ENCODE measurements around the gene ZNF594. TPM values are rescaled to one million over a fixed set of nuclear protein-coding genes. Genes with fewer than 3 reads are reported as not detected.

The ZNF594 gene
- total RNA-seq, 2 donors from 2014 or later = 3.7 to 4.0 TPM

- no peak for DNase-seq
- Histone ChIP-seq H3K27me3 (no peaks in the 10 kb centered on the region), H3K9me3 (no peaks in the 10 kb centered on the region), H3K4me1 (no peaks in the 10 kb centered on the region), H3K4me3 (no peak overlapping the region), H3K27ac (no peak overlapping the region), H3K36me3 (no peaks in the 10 kb centered on the region), H3K9ac (ENCODE audit: low read depth in 2 of 2, low read length in 2 of 2) (no peak overlapping the region)
- TF ChIP-seq CTCF (IDR thresholded peaks at IDR 0.05) = no peak
- intact Hi-C loops (cut with DNase I) = no loop called here
Measured at GRCh38 chr17:5203908-5204294, 12.2 kb upstream of the ZNF594 start.

- intact Hi-C loops (cut with DNase I) = no loop called here
- DNase-seq = no peak
- Histone ChIP-seq H3K9me3 (no peaks in the 10 kb centered on the region), H3K4me3 (no peak overlapping the region), H3K27me3 (no peaks in the 10 kb centered on the region), H3K9ac (ENCODE audit: low read depth in 2 of 2, low read length in 2 of 2) (no peak overlapping the region), H3K4me1 (no peaks in the 10 kb centered on the region), H3K36me3 (no peaks in the 10 kb centered on the region), H3K27ac (no peak overlapping the region)
- no peak for TF ChIP-seq CTCF (IDR thresholded peaks at IDR 0.05)
Measured at GRCh38 chr17:5203178-5203907, 11.7 kb upstream of the ZNF594 start.

- no peaks in the 10 kb centered on the region for H3K27me3 ChIP-seq
- H3K4me1 ChIP-seq = no peaks in the 10 kb centered on the region
Measured at GRCh38 chr17:5201011-5201410, 9.3 kb upstream of the ZNF594 start.

GRCh38 chr17:5200360-5200759 lies 8.7 kb upstream of the ZNF594 start:
- no peaks in the 10 kb centered on the region for H3K9me3 ChIP-seq
- H3K9ac ChIP-seq (ENCODE audit: low read depth in 2 of 2, low read length in 2 of 2) = no peak overlapping the region
- no peak for DNase-seq
- H3K36me3 ChIP-seq = no peaks in the 10 kb centered on the region
- H3K4me3 ChIP-seq = no peak overlapping the region
- H3K4me1 ChIP-seq = no peaks in the 10 kb centered on the region
- H3K27ac ChIP-seq = no peak overlapping the region
- no peaks in the 10 kb centered on the region for H3K27me3 ChIP-seq
- intact Hi-C loops (cut with DNase I) = no loop called here
- no peak for TF ChIP-seq CTCF (IDR thresholded peaks at IDR 0.05)

More at GRCh38 chr17:5201011-5201410, 9.3 kb upstream of the ZNF594 start:
- intact Hi-C loops (cut with DNase I) = no loop called here
- H3K9me3 ChIP-seq = no peaks in the 10 kb centered on the region
- H3K36me3 ChIP-seq = no peaks in the 10 kb centered on the region
- no peak for DNase-seq
- no peak overlapping the region for H3K4me3 ChIP-seq
- H3K27ac ChIP-seq = no peak overlapping the region
- TF ChIP-seq CTCF (IDR thresholded peaks at IDR 0.05) = no peak
- no peak overlapping the region for H3K9ac ChIP-seq (ENCODE audit: low read depth in 2 of 2, low read length in 2 of 2)

GRCh38 chr17:5198472-5198871 lies 6.8 kb upstream of the ZNF594 start:
- no peak for TF ChIP-seq CTCF (IDR thresholded peaks at IDR 0.05)
- Histone ChIP-seq H3K27me3 (no peaks in the 10 kb centered on the region), H3K4me3 (no peak overlapping the region), H3K27ac (no peak overlapping the region), H3K9ac (ENCODE audit: low read depth in 2 of 2, low read length in 2 of 2) (no peak overlapping the region), H3K9me3 (no peaks in the 10 kb centered on the region), H3K4me1 (no peaks in the 10 kb centered on the region), H3K36me3 (no peaks in the 10 kb centered on the region)
- DNase-seq = no peak
- intact Hi-C loops (cut with DNase I) = no loop called here
